GM18505 (cell line): ENCODE measurements around the gene COQ10A.

Source experiments
- ATAC-seq: cut with Tn5 transposase; IDR thresholded peaks from one replicate; pipeline ENCODE4 v1.9.1; 2021; ENCODE audit not compliant: unreplicated experiment
- POLR2A ChIP-seq: IDR thresholded peaks from 4 replicates; pipeline ENCODE4 v1.6.1; 2011; ENCODE audit warnings: borderline replicate concordance; ENCODE audit not compliant: insufficient read depth, insufficient read length; ENCODE audit errors: extremely low read depth

Gene COQ10A

GRCh38 chr12:56299853-56300643, 33.3 kb downstream of the COQ10A start, which contains the start of gene CS:
CS (minus strand) TSS chr12:56300330; CDS start chr12:56300201, 129 bp downstream.
- TF ChIP-seq POLR2A = peak; percentile 72
- peak; percentile 89 for ATAC-seq

- TF ChIP-seq POLR2A = no peak
- no peak for ATAC-seq
Observed at GRCh38 chr12:56300644-56301464, 34.1 kb downstream of the COQ10A start.

GRCh38 chr12:56304276-56304675, 37.5 kb downstream of the COQ10A start:
- no peak for ATAC-seq
- TF ChIP-seq POLR2A = no peak

DNA sequence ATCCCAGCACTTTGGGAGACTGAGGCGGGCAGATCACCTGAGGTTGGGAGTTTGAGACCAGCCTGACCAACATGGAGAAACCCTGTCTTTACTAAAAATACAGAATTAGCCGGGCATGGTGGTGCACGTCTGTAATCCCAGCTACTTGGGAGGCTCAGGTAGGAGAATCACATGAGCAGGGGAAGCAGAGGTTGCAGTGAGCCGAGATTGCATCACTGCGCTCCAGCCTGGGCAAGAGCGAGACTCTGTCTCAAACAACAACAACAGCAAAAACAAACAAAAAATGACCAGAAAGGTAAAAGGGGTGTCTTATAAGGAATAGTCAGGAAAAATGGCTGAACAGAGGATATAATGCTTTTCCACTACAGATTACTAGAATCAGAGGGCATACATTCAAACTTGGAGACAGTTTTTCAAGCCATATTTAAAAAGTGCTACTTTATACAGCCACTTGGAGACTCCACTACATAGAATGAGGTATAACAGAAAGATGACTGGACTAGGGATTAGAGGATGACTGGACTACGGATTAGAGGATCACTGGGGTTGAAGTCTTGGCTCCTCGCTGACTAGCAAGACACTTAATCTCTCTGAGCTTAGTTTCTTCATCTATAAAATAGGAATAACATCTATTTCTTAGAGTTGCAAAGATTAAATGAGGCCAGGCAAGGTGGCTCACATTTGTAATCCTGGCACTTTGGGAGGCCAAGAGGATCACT, 38.3 kb downstream of the COQ10A start:
- ATAC-seq = no peak

DNA sequence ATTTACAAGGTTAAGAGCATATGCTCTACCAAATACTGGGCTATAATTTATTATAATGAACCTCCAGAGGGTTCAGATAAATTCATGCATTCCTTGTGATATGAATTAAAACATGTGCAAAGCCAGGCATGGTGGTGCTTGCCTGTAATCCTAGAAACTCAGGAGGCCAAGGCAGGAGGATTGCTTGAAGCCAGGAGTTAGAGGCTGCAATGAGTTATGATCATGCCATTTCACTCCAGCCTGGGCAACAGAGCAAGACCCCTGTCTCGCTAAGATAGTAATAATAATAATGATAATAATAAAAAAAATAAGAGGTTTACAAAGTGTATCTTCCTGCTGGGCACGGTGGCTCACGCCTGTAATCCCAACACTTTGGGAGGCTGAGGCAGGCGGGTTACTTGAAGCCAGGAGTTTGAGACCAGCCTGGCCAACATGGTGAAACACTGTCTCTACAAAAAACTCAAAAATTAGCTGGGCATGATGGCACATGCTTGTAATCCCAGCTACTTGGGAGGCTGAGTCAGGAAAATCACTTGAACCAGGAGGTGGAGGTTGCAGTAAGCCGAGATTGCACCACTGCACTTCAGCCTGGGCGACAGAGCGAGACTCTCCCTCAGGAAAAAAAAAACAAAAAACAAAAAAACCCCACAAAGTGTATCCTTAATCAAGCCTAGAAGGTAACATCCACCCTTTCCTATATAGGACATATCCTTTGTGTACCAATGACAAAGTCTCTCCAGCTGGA, 40.7 kb downstream of the COQ10A start:
- TF ChIP-seq POLR2A = no peak
- ATAC-seq = no peak

More for the DNA sequence above, 38.3 kb downstream of the COQ10A start:
- TF ChIP-seq POLR2A = no peak

- no peak for ATAC-seq
- no peak for TF ChIP-seq POLR2A
Observed at GRCh38 chr12:56308714-56309113, 42.0 kb downstream of the COQ10A start.

GRCh38 chr12:56311003-56311402, 44.3 kb downstream of the COQ10A start:
- ATAC-seq = no peak
- no peak for TF ChIP-seq POLR2A

GRCh38 chr12:56315249-56315621, 48.5 kb downstream of the COQ10A start:
- ATAC-seq = no peak
- no peak for TF ChIP-seq POLR2A

- TF ChIP-seq POLR2A = peak; percentile 85
- peak; percentile 87 for ATAC-seq
Observed at GRCh38 chr12:56315622-56316473, 49.1 kb downstream of the COQ10A start, which contains the start of gene CNPY2. CNPY2 (minus strand) TSS chr12:56315988; CDS start chr12:56315217, 771 bp downstream.

GRCh38 chr12:56317675-56318074, 50.9 kb downstream of the COQ10A start:
- no peak for ATAC-seq
- TF ChIP-seq POLR2A = no peak
